ENCODE data around the gene PTPRG. TPM values are rescaled to one million over a fixed set of nuclear protein-coding genes. Genes with fewer than 3 reads are reported as not detected.

The PTPRG gene
- total and polyA plus RNA-seq, 2 experiments from 2014 or later = 24.4 to 131 TPM

DNA sequence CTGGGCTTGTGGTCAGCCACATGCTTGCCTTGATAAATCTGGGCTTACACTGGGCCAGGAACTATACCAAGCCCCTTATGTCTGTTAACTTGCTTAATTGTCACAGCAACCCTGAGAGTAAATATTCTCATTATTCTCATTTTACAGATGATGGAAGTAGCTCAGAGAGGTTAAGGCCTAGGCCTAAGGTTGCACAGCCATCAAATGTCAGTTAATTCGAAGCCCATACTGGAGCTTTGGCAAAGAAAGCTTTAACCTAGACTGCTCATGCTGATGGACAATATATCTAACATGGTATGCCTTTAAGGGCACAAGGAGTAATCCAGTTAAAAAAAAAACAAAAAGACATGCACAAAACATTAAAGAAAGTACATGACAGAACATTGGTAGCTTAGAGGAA, 591.9 kb downstream of the PTPRG start:
- Mint-ChIP-seq H3K36me3 (ENCODE audit: low read depth) (peaks cover 14% of the 10 kb centered on the region), H3K9me3 (no peaks in the 10 kb centered on the region), H3K27me3 (ENCODE audit: insufficient read depth, low read depth, poor library complexity) (peaks cover 4% of the 10 kb centered on the region), H3K4me3 (no peak overlapping the region), H3K4me1 (peaks cover 7% of the 10 kb centered on the region; the same call in 2 of the 3 replicates), H3K27ac (no peak overlapping the region)
- no peaks in the 10 kb centered on the region for H3F3A ChIP-seq (replicated peaks; ENCODE audit: low read depth)
- no peak overlapping the region for H3K4me2 ChIP-seq
- H3K27ac ChIP-seq (ENCODE audit: low read depth) = no peak overlapping the region
- DNase-seq (ENCODE audit: low spot score) = no peak
- H3K4me1 ChIP-seq (ENCODE audit: insufficient read depth) = no peaks in the 10 kb centered on the region
- H2AFZ ChIP-seq = no peak overlapping the region
- no peak for ATAC-seq
- no peaks in the 10 kb centered on the region for H4K20me1 ChIP-seq (replicated peaks; ENCODE audit: insufficient read depth)
- H3K36me3 ChIP-seq (ENCODE audit: insufficient read depth) = no peaks in the 10 kb centered on the region
- no peak overlapping the region for H3K4me3 ChIP-seq
- no peak for TF ChIP-seq EZH2phosphoT487 (IDR thresholded peaks at IDR 0.05; ENCODE audit: unreplicated experiment)
- no peaks in the 10 kb centered on the region for H3K9me2 ChIP-seq (ENCODE audit: insufficient read depth)
- H3K27me3 ChIP-seq (ENCODE audit: insufficient read depth) = no peaks in the 10 kb centered on the region
- no peaks in the 10 kb centered on the region for H3K79me2 ChIP-seq (replicated peaks; ENCODE audit: insufficient read depth)

- Mint-ChIP-seq H3K27ac (no peak overlapping the region), H3K4me3 (no peak overlapping the region), H3K4me1 (peaks cover 7% of the 10 kb centered on the region; the same call in 2 of the 3 replicates), H3K27me3 (ENCODE audit: insufficient read depth, low read depth, poor library complexity) (peaks cover 4% of the 10 kb centered on the region), H3K36me3 (ENCODE audit: low read depth) (peaks cover 18% of the 10 kb centered on the region), H3K9me3 (no peaks in the 10 kb centered on the region)
- H3K4me3 ChIP-seq = no peak overlapping the region
- H3K9me2 ChIP-seq (ENCODE audit: insufficient read depth) = no peaks in the 10 kb centered on the region
- no peaks in the 10 kb centered on the region for H3K27me3 ChIP-seq (ENCODE audit: insufficient read depth)
- no peaks in the 10 kb centered on the region for H3F3A ChIP-seq (replicated peaks; ENCODE audit: low read depth)
- no peak for TF ChIP-seq ZNF462 (CRISPR knock-in tag; IDR thresholded peaks at IDR 0.05)
- no peaks in the 10 kb centered on the region for H4K20me1 ChIP-seq (replicated peaks; ENCODE audit: insufficient read depth)
- H3K4me1 ChIP-seq (ENCODE audit: insufficient read depth) = no peaks in the 10 kb centered on the region
- no peak overlapping the region for H3K27ac ChIP-seq (ENCODE audit: low read depth)
- H3K4me2 ChIP-seq = no peak overlapping the region
- no peaks in the 10 kb centered on the region for H3K79me2 ChIP-seq (replicated peaks; ENCODE audit: insufficient read depth)
- ATAC-seq (no peak), DNase-seq (ENCODE audit: low spot score) (peak; percentile 22)
- H2AFZ ChIP-seq = no peak overlapping the region
- H3K36me3 ChIP-seq (ENCODE audit: insufficient read depth) = no peaks in the 10 kb centered on the region
Measured at GRCh38 chr3:62154457-62155148, 593.2 kb downstream of the PTPRG start.

Data from GM23338 (cell line).